LNCaP clone FGC (cell line): ENCODE results near the gene PARVG.

ENCODE experiments used
- DNase-seq: peaks from one replicate; pipeline ENCODE4 v3.0.0-alpha.2; 2011; ENCODE audit warnings: low read depth
- H3K4me3 ChIP-seq: 2 replicates; pipeline ENCODE4 v1.5.1; 2011; ENCODE audit warnings: mild to moderate bottlenecking, low read depth, low read length, control low read depth
- CTCF ChIP-seq: IDR thresholded peaks from 2 replicates; pipeline ENCODE4 v1.5.1; 2012; ENCODE audit warnings: mild to moderate bottlenecking; ENCODE audit not compliant: control insufficient read depth, insufficient read depth; ENCODE audit errors: extremely low read depth

PARVG gene

GRCh38 chr22:44153710-44154109, 27.0 kb upstream of the PARVG start:
- DNase-seq, result no peak
- no peak for TF ChIP-seq CTCF
- H3K4me3 ChIP-seq, result no peak overlapping the region

GRCh38 chr22:44154436-44154942, 26.2 kb upstream of the PARVG start:
- no peak for TF ChIP-seq CTCF
- no peak overlapping the region for H3K4me3 ChIP-seq
- no peak for DNase-seq

- DNase-seq, result no peak
- TF ChIP-seq CTCF, result no peak
- H3K4me3 ChIP-seq, result no peak overlapping the region
Measured at GRCh38 chr22:44155115-44155514, 25.6 kb upstream of the PARVG start.

- DNase-seq, result no peak
- no peak for TF ChIP-seq CTCF
- no peak overlapping the region for H3K4me3 ChIP-seq
Measured at GRCh38 chr22:44157916-44158618, 22.7 kb upstream of the PARVG start.

- no peak for TF ChIP-seq CTCF
- no peak overlapping the region for H3K4me3 ChIP-seq
- DNase-seq, result no peak
Measured at GRCh38 chr22:44158816-44159215, 21.9 kb upstream of the PARVG start.

GRCh38 chr22:44159221-44159620, 21.5 kb upstream of the PARVG start:
- TF ChIP-seq CTCF, result no peak
- no peak overlapping the region for H3K4me3 ChIP-seq
- no peak for DNase-seq

- no peak for TF ChIP-seq CTCF
- H3K4me3 ChIP-seq, result no peak overlapping the region
- DNase-seq, result no peak
Measured at GRCh38 chr22:44159811-44160210, 20.9 kb upstream of the PARVG start.
